Brain microvascular endothelial cell (primary cell): Measurements from ENCODE around the gene PPM1D.

Source experiments
- DNase-seq: peaks from one replicate; pipeline ENCODE4 v3.0.0-alpha.2; 2020
- H3K27ac ChIP-seq: fragments of 250-450 bp; sonication (Bioruptor Pico); 2 replicates; pipeline ENCODE4 v1.5.1; 2020; ENCODE audit warnings: mild to moderate bottlenecking, moderate library complexity
- H3K27me3 ChIP-seq: fragments of 250-450 bp; sonication (Bioruptor Pico); replicated peaks from 2 replicates; pipeline ENCODE4 v1.5.1; 2020; ENCODE audit warnings: mild to moderate bottlenecking
- H3K36me3 ChIP-seq: fragments of 250-450 bp; sonication (Bioruptor Pico); replicated peaks from 2 replicates; pipeline ENCODE4 v1.5.1; 2020; ENCODE audit warnings: mild to moderate bottlenecking
- H3K4me3 ChIP-seq: 2 replicates; pipeline ENCODE4 v1.5.1; 2011; ENCODE audit warnings: low read depth, mild to moderate bottlenecking, control low read depth, low read length, moderate library complexity
- in situ Hi-C: cut with HindIII; loops from 2 replicates; pipeline ENCODE4 v1.10.0; 2017; ENCODE audit warnings: low sequenced_read_pairs, low pct_ligation_motif_present
- TF ChIP-seq, protein P1 (sequence below): IDR thresholded peaks from 2 replicates; pipeline ENCODE4 v1.5.1; 2011; ENCODE audit warnings: low read depth, mild to moderate bottlenecking, moderate library complexity, low read length, control low read depth, inconsistent platforms; ENCODE audit errors: missing control alignments

PPM1D gene

DNA sequence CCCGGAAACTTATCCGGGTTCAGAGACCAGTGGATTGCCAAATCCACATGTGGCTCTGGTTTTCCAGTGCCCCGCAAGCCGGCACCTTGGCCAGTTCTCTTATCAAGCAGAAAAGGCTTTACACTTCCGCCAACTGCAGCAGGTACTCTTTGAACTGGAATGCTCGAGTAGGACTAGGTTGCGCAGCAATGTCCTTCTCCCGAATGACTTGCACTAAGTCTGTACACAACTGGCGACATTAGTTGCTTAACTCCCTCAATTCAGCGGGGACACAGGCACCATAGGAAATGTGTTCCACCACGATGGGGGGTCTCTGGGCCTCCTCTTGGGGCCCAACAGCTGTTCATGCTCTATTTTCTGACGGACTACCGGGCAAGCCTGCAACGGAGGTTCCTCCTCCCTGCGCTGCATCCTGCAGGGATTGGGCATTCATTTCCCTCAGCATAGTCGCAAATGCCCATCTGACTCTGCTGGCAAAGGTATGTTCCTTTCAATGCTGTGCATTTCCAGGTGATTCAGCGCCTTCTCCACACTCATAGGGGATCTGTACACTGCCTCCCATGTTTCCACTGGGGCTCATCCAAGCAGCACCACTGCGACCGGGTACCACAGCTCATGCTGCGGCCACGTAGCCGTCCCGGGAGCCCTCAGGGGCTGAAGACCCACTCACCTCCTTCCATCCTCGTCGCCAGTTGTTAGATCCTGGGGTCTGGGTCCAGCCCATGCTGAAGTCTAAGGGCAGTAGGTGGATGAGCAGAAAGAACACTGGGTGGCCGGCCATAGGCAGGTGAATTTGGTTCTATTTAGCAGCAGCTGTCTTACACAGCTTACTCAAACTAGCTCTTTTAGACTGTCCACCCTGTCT lies 39.8 kb upstream of the PPM1D start:
- Histone ChIP-seq H3K36me3 (no peaks in the 10 kb centered on the region), H3K4me3 (no peak overlapping the region), H3K27ac (no peak overlapping the region), H3K27me3 (no peaks in the 10 kb centered on the region)
- no peak for DNase-seq
- TF ChIP-seq, protein P1, sequence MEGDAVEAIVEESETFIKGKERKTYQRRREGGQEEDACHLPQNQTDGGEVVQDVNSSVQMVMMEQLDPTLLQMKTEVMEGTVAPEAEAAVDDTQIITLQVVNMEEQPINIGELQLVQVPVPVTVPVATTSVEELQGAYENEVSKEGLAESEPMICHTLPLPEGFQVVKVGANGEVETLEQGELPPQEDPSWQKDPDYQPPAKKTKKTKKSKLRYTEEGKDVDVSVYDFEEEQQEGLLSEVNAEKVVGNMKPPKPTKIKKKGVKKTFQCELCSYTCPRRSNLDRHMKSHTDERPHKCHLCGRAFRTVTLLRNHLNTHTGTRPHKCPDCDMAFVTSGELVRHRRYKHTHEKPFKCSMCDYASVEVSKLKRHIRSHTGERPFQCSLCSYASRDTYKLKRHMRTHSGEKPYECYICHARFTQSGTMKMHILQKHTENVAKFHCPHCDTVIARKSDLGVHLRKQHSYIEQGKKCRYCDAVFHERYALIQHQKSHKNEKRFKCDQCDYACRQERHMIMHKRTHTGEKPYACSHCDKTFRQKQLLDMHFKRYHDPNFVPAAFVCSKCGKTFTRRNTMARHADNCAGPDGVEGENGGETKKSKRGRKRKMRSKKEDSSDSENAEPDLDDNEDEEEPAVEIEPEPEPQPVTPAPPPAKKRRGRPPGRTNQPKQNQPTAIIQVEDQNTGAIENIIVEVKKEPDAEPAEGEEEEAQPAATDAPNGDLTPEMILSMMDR, result no peak
- in situ Hi-C loops, result no loop called here

DNA sequence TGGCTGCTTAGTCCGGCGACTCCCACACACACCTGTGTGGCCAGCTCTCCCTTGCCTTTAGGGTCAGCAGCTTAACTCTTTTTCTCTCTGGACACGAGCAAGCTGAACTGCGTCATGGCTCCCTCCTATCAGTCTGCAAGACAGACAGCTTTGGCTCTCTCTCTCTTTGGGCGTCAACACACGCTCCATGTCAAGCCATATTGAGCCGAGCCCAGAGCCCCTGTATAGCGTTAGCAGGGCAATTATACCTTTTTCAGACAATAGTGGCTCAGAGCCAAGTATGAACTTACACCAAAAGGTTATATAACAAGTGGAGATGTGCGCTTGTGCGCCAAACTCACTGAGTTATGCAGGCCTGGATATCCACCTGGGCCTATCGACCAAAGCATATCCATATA lies 39.1 kb upstream of the PPM1D start:
- TF ChIP-seq, protein P1, result no peak
- in situ Hi-C loops, result no loop called here
- Histone ChIP-seq H3K36me3 (no peaks in the 10 kb centered on the region), H3K27me3 (no peaks in the 10 kb centered on the region), H3K27ac (no peak overlapping the region), H3K4me3 (no peak overlapping the region)
- no peak for DNase-seq

DNA sequence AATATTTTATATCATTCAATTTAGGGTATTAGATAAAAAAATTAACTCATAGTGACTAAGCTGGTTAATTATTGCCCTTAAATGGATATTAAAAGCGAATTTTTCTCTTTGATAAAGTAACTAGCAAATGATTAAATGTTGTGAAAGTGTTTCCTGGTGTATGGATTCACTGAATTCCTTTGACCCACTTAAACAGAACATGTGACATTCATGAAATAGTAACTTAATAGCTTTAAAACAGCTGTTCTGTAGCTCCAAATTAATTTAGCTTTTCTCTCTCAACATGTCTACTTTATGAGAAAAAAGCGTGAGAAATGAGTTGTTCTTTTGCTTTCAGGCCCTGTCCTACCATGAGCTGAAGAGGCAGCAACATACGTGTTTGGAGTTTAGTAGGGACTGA lies 37.6 kb upstream of the PPM1D start:
- Histone ChIP-seq H3K27ac (no peak overlapping the region), H3K4me3 (no peak overlapping the region), H3K36me3 (no peaks in the 10 kb centered on the region), H3K27me3 (no peaks in the 10 kb centered on the region)
- no peak for DNase-seq
- TF ChIP-seq, protein P1, result no peak
- in situ Hi-C loops, result no loop called here

DNA sequence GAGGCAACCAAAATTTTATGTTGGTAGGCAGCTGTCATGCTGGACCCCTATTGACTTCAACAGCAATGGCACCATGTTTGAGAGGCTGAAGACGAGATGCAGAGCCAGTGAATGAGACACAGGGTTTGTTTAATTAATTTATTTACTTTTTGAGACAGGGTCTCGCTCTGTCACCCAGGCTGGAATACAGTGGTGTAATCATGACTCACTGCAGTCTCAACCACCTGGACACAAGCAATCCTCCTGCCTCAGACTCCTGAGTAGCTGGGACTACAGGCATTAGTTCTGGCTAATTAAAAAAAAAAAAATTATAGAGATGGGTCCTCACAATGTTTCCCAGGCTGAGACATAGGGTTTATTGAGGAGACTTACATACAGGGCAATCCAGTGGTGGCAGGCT lies 36.2 kb upstream of the PPM1D start:
- TF ChIP-seq, protein P1, result no peak
- no peaks in the 10 kb centered on the region for H3K27me3 ChIP-seq
- in situ Hi-C loops, result no loop called here
- no peaks in the 10 kb centered on the region for H3K36me3 ChIP-seq
- no peak for DNase-seq
- no peak overlapping the region for H3K4me3 ChIP-seq
- H3K27ac ChIP-seq, result no peak overlapping the region

DNA sequence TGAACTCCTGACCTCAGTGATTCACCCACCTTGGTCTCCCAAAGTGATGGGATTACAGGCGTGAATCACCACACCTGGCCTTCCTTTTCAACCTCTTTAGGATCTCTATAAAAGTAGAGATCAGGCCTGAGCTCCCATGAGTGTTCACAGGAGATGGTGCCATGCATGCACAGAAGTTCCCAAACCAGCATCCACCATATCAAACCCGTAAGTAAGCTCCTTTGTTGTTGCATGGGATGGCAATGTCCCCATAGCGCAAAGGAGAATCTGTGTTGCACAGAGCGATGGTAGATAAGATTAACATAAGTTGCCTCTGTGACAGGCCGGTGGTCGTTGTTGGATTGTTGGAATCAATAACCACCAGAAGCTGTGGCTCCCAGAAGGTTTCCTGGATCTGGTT lies 34.8 kb upstream of the PPM1D start:
- DNase-seq, result no peak
- Histone ChIP-seq H3K27me3 (no peaks in the 10 kb centered on the region), H3K4me3 (no peak overlapping the region), H3K36me3 (no peaks in the 10 kb centered on the region), H3K27ac (no peak overlapping the region)
- in situ Hi-C loops, result no loop called here
- TF ChIP-seq, protein P1, result no peak
